ENCODE data around the gene ATP10B.

Gene ATP10B

GRCh38 chr5:160513485-160513884 lies 338.5 kb downstream of the ATP10B start:
- DNase-seq (ENCODE audit: low spot score): no peak

All from AG20443 (cell line).